ENCODE data around the gene PAF1.

Gene PAF1
- 133 to 231 (median 180) reads per million in 4 donors for total RNA-seq

DNA sequence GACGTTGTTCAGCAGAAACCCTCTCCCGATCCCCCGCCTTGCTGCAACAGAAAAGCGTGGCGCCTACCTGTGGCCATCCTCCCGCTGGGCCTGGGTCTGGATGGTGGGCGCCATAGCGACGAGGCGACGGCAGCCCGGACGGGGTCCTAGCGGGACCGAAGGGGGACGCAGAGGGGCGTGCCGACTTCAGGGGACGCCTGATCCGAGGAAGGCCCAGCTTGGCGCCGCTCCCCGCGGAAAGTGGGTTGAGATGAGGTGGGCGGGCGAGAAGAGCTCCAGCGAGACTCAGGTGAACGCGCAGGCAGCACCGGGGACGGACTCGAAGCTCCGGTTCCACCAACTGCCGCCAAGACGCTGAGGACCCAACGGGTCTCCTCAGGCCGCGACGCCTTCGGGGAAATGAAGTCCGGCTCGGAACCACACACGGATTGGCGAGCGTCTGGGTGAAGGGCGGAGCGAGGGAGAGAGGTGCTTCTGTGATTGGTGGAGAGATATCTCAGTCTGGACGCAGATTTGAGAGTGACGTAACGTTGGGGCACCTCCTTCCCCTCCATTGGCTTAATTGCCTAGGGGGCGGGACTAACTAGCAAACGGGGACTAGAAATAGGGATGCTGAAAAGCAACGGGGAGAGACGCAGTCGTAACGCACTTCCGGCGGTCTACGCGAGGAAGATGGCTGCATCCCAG is at the start of gene PAF1, which contains the start of gene MED29:
Gene PAF1 (minus strand): TSS at position 356 of the 687 bp plus-strand sequence. CDS start 242 bp downstream, at position 114.
Gene MED29 (plus strand): TSS at position 628 of the 687 bp plus-strand sequence. CDS start 45 bp downstream, at position 673.
- DNase-seq = peak; percentile 93 to 100 (median 96)

DNA sequence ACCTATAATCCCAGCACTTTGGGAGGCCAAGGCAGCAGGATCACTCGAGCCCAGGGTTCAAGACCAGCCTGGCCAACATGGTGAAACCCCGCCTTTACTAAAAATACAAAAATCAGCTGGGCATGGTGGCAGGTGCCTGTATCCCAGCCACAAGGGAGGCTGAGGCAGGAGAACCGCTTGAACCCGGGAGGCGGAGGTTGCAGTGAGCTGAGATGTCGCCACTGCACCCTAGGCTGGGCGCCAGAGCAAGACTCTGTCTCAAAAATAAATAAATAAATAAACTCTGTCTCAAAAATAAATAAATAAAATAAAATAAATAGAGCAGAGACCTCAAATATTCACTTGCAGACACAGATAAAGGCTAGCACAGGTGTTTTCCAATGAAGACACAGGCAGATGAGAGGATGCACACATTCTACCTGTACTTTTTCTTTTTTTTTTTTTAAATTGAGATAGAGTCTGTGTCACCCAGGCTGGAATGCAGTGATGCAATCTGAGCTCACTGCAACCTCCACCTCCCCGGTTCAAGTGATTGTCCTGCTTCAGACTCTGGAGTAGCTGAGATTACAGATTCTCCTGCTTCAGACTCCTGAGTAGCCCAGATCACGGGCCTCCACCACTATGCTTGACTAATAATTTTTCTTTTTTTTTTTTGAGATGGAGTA is 47.5 kb upstream of the PAF1 start:
- DNase-seq = no peak

DNA sequence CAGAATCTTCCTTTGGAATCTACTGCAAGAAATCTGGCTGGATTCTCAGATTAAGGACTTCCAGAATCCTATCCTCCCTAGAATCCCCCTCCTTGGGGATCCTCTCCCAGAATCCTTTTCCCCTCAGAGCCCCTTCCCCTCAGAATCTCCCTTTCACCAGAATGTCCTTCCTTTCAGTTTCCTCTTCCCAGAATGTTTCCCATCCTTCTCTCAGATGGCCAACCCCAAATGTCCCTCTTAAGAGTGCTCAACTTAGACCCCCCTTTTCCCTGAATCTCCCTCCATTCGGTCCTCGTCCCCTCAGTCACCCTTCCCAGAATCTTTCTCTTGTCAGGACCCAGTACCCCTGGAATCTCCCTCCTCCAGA is 45.4 kb upstream of the PAF1 start:
- DNase-seq = no peak

DNA sequence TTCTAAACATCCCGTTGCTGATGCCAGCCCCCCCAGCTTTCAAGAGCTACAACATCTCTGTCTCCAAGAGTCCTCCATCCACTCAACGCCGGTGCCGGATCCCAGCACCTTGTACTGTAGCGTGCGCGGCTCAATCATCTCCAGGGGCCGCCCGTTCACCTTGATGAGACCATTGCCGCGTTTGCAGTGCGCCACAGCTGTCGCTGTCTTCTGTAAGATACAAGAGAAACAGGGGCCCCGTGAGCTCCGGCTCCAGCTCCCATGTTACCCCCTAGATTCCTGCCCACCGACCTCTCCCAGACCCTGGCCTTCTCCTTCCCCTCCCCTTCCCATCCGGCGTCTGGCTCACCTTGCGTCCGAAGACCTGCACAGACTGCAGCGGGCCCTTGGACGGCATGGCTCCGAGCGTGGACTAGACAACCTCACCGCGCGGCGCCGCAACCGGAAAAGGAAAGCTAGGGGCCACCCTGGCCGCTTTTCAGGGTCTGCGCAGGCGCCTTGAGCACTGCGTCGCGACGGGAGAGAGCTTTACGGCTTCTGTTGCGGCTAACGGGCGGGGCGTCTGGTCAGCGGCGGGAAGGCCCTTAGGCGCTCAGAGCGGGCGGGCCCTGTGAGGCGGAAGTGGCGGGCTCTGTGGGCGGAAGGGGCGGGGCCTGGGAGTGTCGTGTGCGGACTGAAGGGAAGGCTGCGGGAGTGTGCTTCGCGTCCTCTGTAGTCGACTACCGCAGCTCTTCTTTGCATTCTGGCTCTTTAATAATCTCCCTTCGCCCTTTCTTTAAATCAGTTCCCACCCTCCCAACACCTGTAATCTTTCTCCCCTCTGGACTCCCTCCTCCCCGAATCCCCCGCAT is 44.8 kb upstream of the PAF1 start, which contains the start of gene RPS16:
Gene RPS16 (minus strand): TSS at position 451 of the 851 bp plus-strand sequence. CDS start 54 bp downstream, at position 397.
- peak; percentile 98 to 99 (median 98) for DNase-seq

DNA sequence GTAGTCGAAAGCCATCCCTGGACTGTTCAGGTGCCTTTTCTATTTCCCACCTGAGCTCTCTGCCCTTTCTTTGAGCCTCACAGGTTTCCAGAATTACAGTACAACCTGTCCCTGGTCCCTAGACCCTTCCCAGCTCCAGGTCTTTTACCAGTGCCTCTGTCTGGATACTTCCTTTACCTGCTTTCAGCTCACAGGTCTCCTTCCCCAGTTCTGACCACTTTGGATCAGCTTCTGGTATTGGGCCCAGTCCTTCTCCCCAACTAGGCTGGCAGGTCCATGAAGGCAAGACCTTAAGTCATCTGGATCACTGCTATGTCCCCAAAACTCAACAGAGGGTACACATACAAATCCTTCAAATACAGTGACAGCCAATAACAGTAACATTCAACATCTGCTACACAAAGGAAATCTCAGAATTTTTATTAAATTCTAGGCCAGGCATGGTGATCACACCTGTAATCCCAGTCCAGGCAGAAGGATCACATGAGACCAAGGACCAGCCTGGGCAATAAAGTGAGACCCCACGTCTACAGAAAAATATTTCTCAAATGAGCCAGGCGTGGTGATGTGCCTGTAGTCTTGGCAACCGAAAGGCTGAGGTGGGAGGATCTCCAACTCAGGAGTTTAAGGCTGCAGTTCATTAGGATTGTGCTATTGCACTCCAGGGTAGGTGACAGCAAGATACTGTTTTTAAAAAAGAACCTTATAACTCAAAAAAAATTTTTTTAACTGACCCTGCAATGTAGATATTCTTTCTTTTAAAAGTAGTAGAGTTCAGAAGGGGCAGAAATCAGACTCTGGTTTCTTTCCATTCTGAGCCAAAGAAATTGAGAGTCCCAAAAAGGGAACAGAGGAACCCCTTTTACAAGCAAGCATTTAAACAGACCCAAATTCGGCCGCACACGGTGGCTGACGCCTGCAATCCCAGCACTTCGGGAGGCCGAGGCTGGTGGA is 43.5 kb upstream of the PAF1 start:
- no peak for DNase-seq

DNA sequence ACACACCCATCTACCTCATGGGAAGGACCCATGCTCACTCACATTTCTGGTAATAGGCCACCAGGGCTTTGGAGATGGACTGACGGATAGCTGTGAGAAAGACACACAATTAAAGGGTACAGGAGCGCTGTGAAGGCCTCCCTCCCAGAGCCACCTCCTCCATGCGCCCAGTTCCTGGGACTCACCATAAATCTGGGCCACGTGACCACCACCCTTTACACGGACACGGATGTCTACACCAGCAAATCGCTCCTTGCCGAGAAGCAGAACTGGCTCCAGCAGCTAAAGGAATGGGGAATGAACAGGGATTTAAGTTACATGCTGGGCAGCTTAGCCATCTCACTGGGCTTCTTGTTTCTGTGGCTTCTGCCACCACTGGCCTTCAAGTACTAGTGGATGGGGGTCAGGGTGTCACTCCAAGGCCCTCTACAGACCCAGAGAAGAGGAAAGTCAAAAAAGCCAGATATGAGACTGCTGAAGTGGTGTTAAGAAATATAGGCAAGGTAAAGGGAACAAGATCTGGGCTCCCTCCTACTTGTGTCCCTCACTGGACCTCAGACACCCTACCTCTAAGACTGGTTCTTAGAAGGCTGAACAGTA is 42.7 kb upstream of the PAF1 start:
- no peak for DNase-seq

DNA sequence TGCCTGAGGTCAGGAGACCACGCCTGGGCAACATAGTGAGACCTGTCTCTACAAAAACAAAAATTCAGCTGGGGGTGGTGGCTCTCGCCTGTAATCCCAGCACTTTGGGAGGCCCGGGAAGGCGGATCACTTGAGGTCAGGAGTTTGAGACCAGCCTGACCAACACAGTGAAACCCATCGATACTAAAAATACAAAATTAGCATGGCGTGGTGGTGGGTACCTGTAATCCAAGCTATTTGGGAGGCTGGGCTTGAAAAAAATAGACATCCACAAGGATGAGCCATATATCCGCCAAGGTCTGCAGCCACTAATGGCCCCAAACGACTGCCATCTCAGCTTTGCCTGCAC is 41.7 kb upstream of the PAF1 start:
- no peak for DNase-seq

DNA sequence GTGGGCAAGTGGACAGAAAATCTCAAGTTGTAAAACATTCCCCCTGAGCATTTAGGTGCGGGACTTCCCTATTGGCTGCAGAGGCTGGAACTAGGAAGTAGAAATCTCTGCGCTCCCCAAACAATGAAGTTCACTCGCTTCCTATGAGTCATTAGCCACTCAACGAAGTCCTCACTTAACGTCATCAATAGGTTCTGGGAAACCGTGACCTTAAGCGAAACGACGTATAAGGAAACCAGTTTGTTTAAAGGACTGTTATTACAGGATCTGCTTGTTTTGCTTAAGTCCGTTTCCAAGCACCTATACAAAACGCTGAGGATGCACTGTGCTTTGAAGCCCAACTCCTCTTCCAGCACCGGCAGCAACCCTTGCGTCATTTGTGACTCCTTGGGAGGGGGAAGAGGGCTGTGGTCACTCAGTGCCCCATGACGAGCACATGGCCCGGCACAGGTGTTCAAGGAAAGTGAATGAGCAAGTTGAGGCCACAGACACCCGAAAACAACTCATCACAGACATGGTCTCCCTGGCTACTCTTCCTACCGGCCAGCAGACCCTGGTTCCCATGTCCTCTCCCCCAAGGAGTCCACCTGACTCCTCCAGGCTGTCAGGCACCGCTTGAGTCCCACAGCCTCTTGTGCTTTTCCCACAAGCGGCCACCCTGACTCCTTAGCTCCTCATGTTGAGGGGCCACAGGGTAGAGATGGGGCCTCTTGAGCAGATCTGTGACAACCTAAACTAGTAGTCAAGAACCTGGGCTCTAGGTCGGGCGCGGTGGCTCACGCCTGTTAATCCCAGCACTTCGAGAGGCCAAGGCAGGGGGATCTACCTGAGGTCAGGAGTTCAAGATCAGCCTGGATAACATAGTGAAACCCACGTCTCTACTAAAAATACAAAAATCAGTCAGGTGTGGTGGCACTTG is 40.0 kb upstream of the PAF1 start:
- peak; percentile 55 to 95 (median 72) for DNase-seq

DNA sequence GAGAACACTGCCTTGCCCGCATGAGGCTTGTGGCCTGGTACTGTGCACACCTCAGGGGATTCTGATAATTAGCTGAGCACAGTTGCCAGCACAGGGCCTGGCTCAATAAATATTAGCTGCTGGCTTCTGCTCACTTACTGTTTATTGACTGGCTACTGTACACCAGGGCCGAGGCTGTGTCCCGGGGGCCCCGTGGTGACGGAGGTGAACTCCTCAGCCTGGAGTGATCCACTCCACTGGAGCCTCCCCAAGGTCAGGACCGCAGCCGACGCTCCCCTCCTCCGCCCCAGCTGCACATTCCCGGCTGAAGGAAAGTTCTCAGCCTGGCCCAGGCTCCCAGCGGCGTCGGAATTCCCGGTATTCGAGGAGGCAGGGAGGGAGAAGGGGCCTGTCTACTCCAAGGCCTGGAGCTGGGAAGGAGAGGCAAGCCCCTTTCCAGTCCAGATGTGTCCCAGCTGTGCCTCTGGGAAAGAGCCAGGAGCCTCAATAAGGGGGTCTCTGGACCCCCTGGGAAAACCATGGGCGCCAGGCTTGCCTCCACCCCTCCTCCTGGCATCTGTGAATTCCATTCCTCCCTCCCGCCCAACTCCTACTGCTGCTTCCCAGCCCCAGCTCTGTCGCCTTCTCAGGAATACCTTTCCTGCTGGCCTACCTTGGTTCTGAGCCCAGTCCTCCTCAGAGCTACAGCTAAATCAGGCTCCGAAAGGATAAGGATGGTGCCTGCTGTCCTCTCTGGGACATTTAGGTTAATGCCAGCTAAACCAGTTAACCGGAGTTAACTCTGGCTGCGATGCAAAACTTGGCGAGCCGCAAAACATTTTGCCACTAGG is 37.6 kb upstream of the PAF1 start:
- no peak for DNase-seq

DNA sequence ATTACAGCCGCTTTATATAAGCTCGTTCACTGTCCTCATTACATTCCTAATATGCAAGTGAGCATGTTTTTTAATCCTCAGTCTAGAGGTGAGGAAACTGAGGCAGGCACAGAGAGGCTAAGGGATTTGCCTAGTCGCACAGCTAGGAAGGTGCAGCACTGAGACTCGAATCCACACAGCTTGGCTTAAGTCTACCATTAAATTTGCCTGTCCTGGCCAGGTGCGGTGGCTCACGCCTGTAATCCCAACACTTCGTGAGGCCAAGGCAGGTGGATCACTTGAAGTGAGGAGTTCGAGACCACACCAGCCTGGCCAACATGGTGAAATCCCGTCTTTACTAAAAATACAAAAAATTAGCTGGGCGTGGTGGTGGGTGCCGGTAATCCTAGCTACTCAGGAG is 36.8 kb upstream of the PAF1 start:
- no peak for DNase-seq

DNA sequence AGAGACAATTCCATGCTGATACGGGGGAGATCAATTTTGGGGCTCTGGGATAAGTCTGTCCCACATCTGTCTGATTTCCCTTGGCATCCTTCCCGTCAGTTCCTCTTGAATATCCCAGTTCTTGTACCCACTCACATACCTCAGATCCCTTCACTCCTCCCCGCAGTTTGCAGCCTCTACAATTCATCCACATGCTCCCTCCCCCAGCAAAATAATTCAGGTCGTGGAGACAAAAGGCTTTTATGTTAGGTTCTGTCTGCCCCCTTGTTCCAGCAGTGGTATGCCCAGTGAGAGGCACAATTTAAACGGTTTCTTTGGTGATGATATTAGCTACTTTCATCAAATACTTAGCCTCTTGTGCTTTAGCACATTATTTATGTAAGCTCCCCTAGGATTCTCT is 35.3 kb upstream of the PAF1 start:
- DNase-seq = no peak

DNA sequence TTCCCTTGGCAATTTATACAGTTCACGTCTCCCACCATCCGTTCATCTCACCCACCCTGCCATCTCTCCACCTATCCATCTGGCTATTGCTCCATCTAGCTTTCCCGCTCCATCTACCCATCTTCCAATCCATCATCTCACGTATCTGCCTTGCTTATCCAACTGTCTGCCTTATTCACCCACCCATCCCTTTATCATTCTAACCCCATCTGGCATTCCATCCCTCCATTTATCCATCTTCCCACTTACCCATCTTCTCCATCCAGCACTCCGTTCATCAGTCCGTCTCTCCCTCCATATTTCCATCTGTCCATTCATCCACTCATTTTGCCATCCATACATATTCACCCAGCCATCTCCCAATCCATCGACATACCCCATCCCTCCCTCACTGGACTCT is 34.8 kb upstream of the PAF1 start:
- no peak for DNase-seq

DNA sequence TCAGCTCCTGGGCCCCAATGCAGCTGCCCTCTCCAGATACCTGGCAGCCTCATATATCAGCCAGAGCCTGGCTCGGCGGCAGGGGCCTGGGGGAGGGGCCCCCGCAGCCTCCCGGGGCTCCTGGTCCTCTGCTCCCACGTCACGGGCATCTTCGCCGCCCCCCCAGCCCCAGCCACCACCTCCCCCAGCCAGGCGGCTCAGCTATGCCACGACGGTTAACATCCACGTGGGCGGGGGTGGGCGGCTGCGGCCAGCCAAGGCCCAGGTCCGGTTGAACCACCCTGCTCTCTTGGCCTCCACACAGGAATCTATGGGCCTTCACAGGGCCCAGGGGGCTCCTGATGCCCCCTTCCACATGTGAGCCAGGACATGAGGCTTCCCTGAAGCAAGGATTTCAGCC is 34.0 kb upstream of the PAF1 start:
- DNase-seq = no peak

DNA sequence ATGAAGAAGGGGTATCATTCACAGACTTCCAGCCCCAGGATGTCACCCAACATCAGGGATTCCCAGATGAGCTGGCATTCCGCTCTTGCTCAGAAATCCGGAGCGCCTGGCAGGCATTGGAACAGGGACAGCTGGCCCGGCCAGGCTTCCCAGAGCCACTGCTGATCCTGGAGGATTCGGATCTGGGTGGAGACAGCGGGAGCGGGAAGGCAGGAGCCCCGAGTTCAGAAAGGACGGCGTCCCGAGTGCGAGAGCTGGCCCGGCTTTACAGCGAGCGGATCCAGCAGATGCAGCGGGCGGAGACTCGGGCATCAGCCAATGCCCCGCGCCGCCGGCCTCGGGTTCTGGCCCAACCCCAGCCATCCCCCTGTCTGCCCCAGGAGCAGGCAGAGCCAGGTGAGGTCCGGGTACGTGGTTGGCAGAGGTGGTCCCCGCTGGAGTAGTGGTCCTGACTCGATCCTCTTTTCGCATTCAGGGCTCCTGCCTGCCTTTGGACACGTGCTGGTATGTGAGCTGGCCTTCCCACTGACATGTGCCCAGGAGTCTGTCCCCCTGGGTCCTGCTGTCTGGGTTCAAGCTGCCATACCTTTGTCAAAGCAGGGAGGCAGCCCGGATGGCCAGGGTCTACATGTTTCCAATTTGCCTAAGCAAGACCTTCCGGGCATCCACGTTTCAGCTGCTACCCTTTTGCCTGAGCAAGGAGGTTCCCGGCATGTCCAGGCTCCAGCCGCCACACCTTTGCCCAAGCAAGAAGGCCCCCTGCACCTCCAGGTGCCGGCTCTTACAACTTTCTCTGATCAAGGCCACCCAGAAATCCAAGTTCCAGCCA is 32.6 kb upstream of the PAF1 start:
- DNase-seq = no peak

DNA sequence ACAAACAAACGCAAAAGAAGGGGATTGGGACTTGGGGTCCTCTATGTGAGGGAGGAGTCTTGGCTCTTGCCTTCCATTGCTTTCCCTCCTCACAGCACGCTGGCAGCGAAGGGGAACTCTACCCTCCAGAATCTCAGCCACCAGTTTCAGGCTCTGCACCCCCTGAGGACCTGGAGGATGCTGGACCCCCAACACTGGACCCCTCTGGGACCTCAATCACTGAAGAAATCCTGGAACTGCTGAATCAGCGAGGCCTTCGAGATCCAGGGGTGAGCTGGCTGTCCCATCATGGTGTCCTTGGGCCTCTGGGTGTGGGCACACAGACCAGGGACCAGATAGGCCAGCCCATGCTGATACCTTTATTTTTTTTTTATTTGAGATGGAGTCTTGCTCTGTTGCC is 31.1 kb upstream of the PAF1 start:
- DNase-seq = no peak

DNA sequence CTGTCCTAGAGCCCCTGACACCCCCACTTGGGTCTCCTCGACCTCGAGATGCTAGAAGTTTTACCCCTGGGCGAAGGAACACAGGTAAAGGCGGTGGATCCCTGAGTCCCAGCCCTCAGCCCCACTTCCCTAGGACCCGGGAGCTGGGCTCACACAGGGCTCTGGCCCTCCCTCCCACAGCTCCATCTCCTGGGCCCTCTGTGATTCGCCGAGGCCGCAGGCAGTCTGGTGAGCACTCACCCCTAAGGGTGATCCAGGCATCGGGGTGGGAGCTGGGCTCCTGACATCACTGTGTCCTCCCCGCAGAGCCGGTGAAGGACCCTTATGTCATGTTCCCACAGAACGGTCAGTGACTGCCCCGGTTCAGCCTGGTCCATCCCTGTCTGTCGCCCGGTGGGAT is 29.9 kb upstream of the PAF1 start:
- no peak for DNase-seq

DNA sequence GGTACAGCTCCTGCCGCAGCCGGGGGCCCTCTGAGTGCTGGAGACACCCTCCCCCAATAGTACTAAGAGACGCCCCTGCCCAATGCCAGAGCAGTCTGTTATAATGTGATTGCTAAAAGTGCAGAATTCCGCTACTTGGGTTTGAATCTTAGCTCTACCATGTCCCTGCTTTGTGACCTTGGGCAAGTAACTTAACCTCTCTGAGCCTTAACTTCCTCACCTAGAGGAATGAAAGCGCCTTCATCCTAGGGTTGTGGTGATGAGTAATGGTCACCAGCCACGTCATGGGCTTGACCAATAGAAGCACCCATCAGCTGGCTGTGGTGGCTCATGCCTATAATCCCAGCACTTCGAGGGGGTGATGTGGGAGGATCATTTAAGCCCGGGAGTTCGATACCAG is 28.1 kb upstream of the PAF1 start:
- DNase-seq = no peak

DNA sequence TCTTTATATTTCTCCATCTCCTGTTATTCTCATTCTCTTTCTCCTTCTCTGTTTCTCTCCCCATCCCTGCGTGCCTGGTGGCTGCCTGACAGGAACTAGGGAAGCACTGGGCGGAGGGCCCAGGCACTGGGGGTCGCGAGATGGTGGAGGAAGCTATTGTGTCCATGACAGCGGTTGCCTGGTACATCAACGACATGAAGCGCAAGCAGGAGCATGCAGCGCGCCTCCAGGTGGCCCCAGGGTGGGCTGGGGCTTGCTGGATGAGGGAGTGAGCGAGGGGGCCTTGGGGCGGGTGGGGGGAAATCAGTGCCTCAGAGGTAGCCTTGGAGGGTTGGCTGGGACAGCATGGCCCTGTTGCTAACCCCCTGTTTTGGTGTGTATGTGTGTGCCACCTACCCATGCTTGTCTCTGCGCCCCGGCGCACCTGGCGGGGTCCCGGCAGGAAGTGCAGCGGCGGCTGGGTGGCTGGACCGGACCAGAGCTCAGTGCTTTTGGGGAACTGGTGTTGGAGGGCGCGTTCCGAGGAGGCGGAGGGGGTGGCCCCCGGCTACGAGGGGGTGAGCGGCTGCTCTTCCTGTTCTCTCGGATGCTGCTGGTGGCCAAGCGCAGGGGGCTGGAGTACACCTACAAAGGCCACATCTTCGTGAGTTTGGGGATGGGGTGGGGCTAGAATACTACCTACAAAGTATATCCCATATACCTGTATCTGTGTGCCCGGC is 26.7 kb upstream of the PAF1 start:
- no peak for DNase-seq

Data from T-helper 1 cell (primary cell).